IMR-90 (cell line): ENCODE results near the gene CHPT1. TPM values are rescaled to one million over a fixed set of nuclear protein-coding genes. Genes with fewer than 3 reads are reported as not detected.

Experiments
- ATAC-seq: fragments of 200-7000 bp; cut with Tn5 transposase; 2 replicates; pipeline ENCODE4 v1.9.1; 2020; ENCODE audit warnings: low read depth, mild to moderate bottlenecking, moderate library complexity
- BruUV-seq: library from RNA; stranded (reverse); fragments of 400-500 nt; replicated peaks from 2 replicates; lab custom pipeline; 2021; lab: Mats Ljungman, UMichigan
- CTCF ChIA-PET: fragments of 300-600 bp; formaldehyde crosslinking; extraction: SDS; loops from one replicate; lab custom pipeline; 2021; ENCODE audit warnings: antibody characterized with exemption; lab: Yijun Ruan, JAX
- POLR2A ChIA-PET: fragments of 300-600 bp; sonication (Branson Sonifier 250); formaldehyde crosslinking; loops from one replicate; lab custom pipeline; 2022; ENCODE audit warnings: antibody characterized with exemption; ENCODE audit not compliant: unreplicated experiment; lab: Charles Lee
- DNase-seq: peaks from one replicate; pipeline ENCODE4 v3.0.0; 2013
- H2AFZ ChIP-seq: replicated peaks from 2 replicates; pipeline ENCODE3; 2013; ENCODE audit warnings: low read length, mild to moderate bottlenecking; ENCODE audit not compliant: poor library complexity
- H2AK5ac ChIP-seq: 2 replicates; pipeline ENCODE4 v1.6.1; 2013; ENCODE audit warnings: low read depth, low read length, inconsistent platforms
- H2AK9ac ChIP-seq: replicated peaks from 2 replicates; pipeline ENCODE3; 2013; ENCODE audit warnings: mild to moderate bottlenecking, low read depth, low read length, moderate library complexity; ENCODE audit not compliant: poor library complexity
- H2BK120ac ChIP-seq: 2 replicates; pipeline ENCODE4 v1.6.1; 2013; ENCODE audit warnings: low read depth, low read length, inconsistent platforms
- H2BK15ac ChIP-seq: 3 replicates; pipeline ENCODE4 v1.6.1; 2013; ENCODE audit warnings: low read depth, low read length, inconsistent platforms
- H2BK20ac ChIP-seq: 2 replicates; pipeline ENCODE4 v1.6.1; 2013; ENCODE audit warnings: low read depth, mild to moderate bottlenecking, inconsistent platforms, low read length, moderate library complexity
- H2BK5ac ChIP-seq: 2 replicates; pipeline ENCODE4 v1.6.1; 2013; ENCODE audit warnings: mild to moderate bottlenecking, low read depth, low read length, inconsistent platforms; ENCODE audit not compliant: poor library complexity, severe bottlenecking
- H3K14ac ChIP-seq: replicated peaks from 2 replicates; pipeline ENCODE4 v1.6.1; 2013; ENCODE audit warnings: low read depth, low read length, inconsistent platforms
- H3K18ac ChIP-seq: 2 replicates; pipeline ENCODE4 v1.6.1; 2013; ENCODE audit warnings: low read depth, low read length, control low read depth
- H3K23ac ChIP-seq: 2 replicates; pipeline ENCODE4 v1.6.1; 2013; ENCODE audit warnings: low read depth, low read length, inconsistent platforms
- H3K27ac ChIP-seq: 2 replicates; pipeline ENCODE4 v1.5.1; 2013; ENCODE audit warnings: mild to moderate bottlenecking, control low read depth, low read length; ENCODE audit not compliant: insufficient read depth
- H3K27me3 ChIP-seq: 2 replicates; pipeline ENCODE4 v1.6.1; 2013; ENCODE audit warnings: low read length; ENCODE audit not compliant: control insufficient read depth, insufficient read depth
- H3K36me3 ChIP-seq: 2 replicates; pipeline ENCODE4 v1.6.1; 2013; ENCODE audit warnings: low read length, mixed read lengths; ENCODE audit not compliant: control insufficient read depth, insufficient read depth
- H3K4ac ChIP-seq: 2 replicates; pipeline ENCODE4 v1.6.1; 2013; ENCODE audit warnings: low read depth, low read length, inconsistent platforms
- H3K4me1 ChIP-seq: 2 replicates; pipeline ENCODE4 v1.6.1; 2013; ENCODE audit warnings: low read length, mixed read lengths; ENCODE audit not compliant: control insufficient read depth, insufficient read depth
- H3K4me2 ChIP-seq: 2 replicates; pipeline ENCODE4 v1.6.1; 2013; ENCODE audit warnings: low read depth, mild to moderate bottlenecking, control low read depth, low read length, moderate library complexity
- H3K4me3 ChIP-seq: 2 replicates; pipeline ENCODE4 v1.5.1; 2013; ENCODE audit warnings: low read depth, mild to moderate bottlenecking, control low read depth, low read length, moderate library complexity; ENCODE audit not compliant: insufficient read depth
- H3K56ac ChIP-seq: 2 replicates; pipeline ENCODE4 v1.6.1; 2013; ENCODE audit warnings: low read length, inconsistent platforms; ENCODE audit not compliant: insufficient read depth; ENCODE audit errors: extremely low read depth
- H3K79me1 ChIP-seq, 2 experiments: 2 replicates each; pipeline ENCODE4 v1.6.1; 2013; ENCODE audit warnings: low read length in 2 of 2, inconsistent platforms in 1 of 2, low read depth in 1 of 2
- H3K9ac ChIP-seq: 2 replicates; pipeline ENCODE4 v1.6.1; 2013; ENCODE audit warnings: low read depth, low read length, control low read depth
- H3K9me1 ChIP-seq: 2 replicates; pipeline ENCODE4 v1.6.1; 2013; ENCODE audit warnings: low read length, inconsistent platforms; ENCODE audit not compliant: insufficient read depth
- H3K9me3 ChIP-seq: 2 replicates; pipeline ENCODE4 v1.6.1; 2013; ENCODE audit warnings: low read length; ENCODE audit not compliant: control insufficient read depth, insufficient read depth
- H4K20me1 ChIP-seq: 2 replicates; pipeline ENCODE4 v1.6.1; 2013; ENCODE audit warnings: low read length, inconsistent platforms; ENCODE audit not compliant: insufficient read depth
- H4K5ac ChIP-seq: 2 replicates; pipeline ENCODE4 v1.6.1; 2013; ENCODE audit warnings: mild to moderate bottlenecking, low read depth, low read length, control low read depth
- H4K8ac ChIP-seq, 2 experiments: 2 replicates each; pipeline ENCODE4 v1.6.1; 2013; ENCODE audit warnings: low read depth in 2 of 2, low read length in 2 of 2, control low read depth in 1 of 2, inconsistent platforms in 1 of 2
- H4K91ac ChIP-seq: 2 replicates; pipeline ENCODE4 v1.6.1; 2013; ENCODE audit warnings: low read depth, low read length, inconsistent platforms; ENCODE audit not compliant: insufficient read depth
- BHLHE40 ChIP-seq: fragments of 150-350 bp; IDR thresholded peaks from 2 replicates; pipeline ENCODE4 v1.6.1; 2016; ENCODE audit warnings: mild to moderate bottlenecking, low read depth, low read length
- CEBPB ChIP-seq: IDR thresholded peaks from 2 replicates; pipeline ENCODE4 v1.6.1; 2012; ENCODE audit warnings: low read depth, low read length, improper control_type of control experiment
- FOS ChIP-seq: fragments of 150-350 bp; IDR thresholded peaks from 2 replicates; pipeline ENCODE4 v1.6.1; 2016; ENCODE audit warnings: low read depth, low read length
- MAFK ChIP-seq: IDR thresholded peaks from 2 replicates; pipeline ENCODE4 v1.6.1; 2012; ENCODE audit warnings: low read depth, low read length, improper control_type of control experiment
- MAZ ChIP-seq: IDR thresholded peaks from 2 replicates; pipeline ENCODE4 v1.6.1; 2012; ENCODE audit warnings: low read depth, mild to moderate bottlenecking, low read length, improper control_type of control experiment, moderate library complexity, borderline replicate concordance
- MXI1 ChIP-seq: IDR thresholded peaks from 2 replicates; pipeline ENCODE4 v1.6.1; 2012; ENCODE audit warnings: low read depth, mild to moderate bottlenecking, low read length, moderate library complexity, borderline replicate concordance
- NFE2L2 ChIP-seq: fragments of 150-350 bp; IDR thresholded peaks from 2 replicates; pipeline ENCODE4 v1.6.1; 2016; ENCODE audit warnings: low read depth, mild to moderate bottlenecking, low read length
- POLR2A ChIP-seq: IDR thresholded peaks from 2 replicates; pipeline ENCODE4 v1.6.1; 2012; ENCODE audit warnings: mild to moderate bottlenecking, low read depth, low read length
- RCOR1 ChIP-seq: IDR thresholded peaks from 2 replicates; pipeline ENCODE4 v1.6.1; 2012; ENCODE audit warnings: mild to moderate bottlenecking, low read length, improper control_type of control experiment; ENCODE audit not compliant: insufficient replicate concordance
- RFX5 ChIP-seq: IDR thresholded peaks from 2 replicates; pipeline ENCODE4 v1.8.0; 2012; ENCODE audit warnings: low read depth, mild to moderate bottlenecking, low read length, moderate library complexity
- SMC3 ChIP-seq: fragments of 150-350 bp; IDR thresholded peaks from 2 replicates; pipeline ENCODE4 v1.6.1; 2016; ENCODE audit warnings: low read depth, mild to moderate bottlenecking, antibody characterized with exemption, low read length, moderate library complexity
- whole genome bisulfite sequencing, 2 experiments: methylation state at CpG; one replicate each; pipeline versions ENCODE4 v1.1.5 to v1.1.7; 2013; ENCODE audit warnings: missing lambda C conversion rate in 2 of 2; ENCODE audit not compliant: insufficient read length in 1 of 2; ENCODE audit errors: extremely low coverage in 2 of 2; 5-methylcytosine and 5-hydroxymethylcytosine counted together
- dilution Hi-C: fragments of 300-500 bp; cut with HindIII; formaldehyde crosslinking; loops from one replicate; pipeline ENCODE4 v1.14.3; 2018; ENCODE audit warnings: low sequenced_read_pairs; ENCODE audit not compliant: unreplicated experiment
- in situ Hi-C: fragments of 300-500 bp; cut with MboI; formaldehyde crosslinking; loops from 3 replicates; pipeline ENCODE4 v1.14.3; 2019; ENCODE audit warnings: low sequenced_read_pairs, inconsistent platforms, mixed read lengths
- intact Hi-C: fragments of 100-400 bp; cut with micrococcal nuclease; formaldehyde crosslinking; loops from 2 replicates; pipeline ENCODE4 v1.10.0; 2022
- polyA plus RNA-seq, 3 experiments: library from polyadenylated mRNA; depleted of rRNA; stranded (reverse); fragments of >200 nt; gene quantifications; 2 replicates each; pipeline ENCODE4 v1.2.3, GENCODE V29; 2012; ENCODE audit warnings: low replicate concordance in 1 of 3
- total RNA-seq: library from RNA; depleted of rRNA; stranded (reverse); fragments of >200 nt; gene quantifications from 2 replicates; pipeline ENCODE4 v1.2.3, GENCODE V29; 2012
- TF ChIP-seq, protein P1 (sequence below): fragments of 150-350 bp; IDR thresholded peaks from 2 replicates; pipeline ENCODE4 v1.6.1; 2016; ENCODE audit warnings: low read depth, mild to moderate bottlenecking, low read length, moderate library complexity, borderline replicate concordance
- TF ChIP-seq, protein P2 (sequence below): conservative IDR thresholded peaks from 2 replicates; pipeline ENCODE4 v1.5.1; 2012; ENCODE audit warnings: mild to moderate bottlenecking, low read depth, low read length, improper control_type of control experiment

CHPT1 gene
- total and polyA plus RNA-seq, 2 of the 4 experiments (the other 2 are of a cell fraction): 8.1 to 11.7 TPM

DNA sequence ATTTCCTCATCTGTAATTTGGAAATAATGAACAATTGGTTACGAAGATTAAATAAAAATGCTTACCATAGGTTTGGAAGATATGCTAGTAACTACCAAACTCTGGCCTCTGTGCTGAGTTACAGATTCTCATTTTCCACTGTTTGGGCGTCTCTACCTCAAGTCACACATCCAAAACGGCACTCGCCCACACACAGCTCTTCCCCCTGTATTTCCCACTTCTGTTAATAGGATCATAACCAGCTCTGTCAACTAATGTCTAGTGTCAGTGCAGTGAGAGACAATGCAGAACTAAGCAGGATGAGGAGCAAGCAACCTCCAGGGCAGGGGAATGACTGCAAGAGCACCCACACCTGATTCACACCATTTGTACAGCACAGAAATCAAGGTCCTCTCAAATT is 52.7 kb downstream of the CHPT1 start:
- Histone ChIP-seq H3K27ac (no peak overlapping the region), H3K56ac (no peak overlapping the region), H3K18ac (no peak overlapping the region), H2AK9ac (no peak overlapping the region), H2AFZ (no peak overlapping the region), H4K20me1 (no peaks in the 10 kb centered on the region), H3K9me3 (no peaks in the 10 kb centered on the region), H3K4me2 (no peak overlapping the region), H2BK20ac (no peak overlapping the region), H4K91ac (no peak overlapping the region), H3K4ac (no peak overlapping the region), H3K14ac (no peak overlapping the region), H3K79me1 (no peaks in the 10 kb centered on the region), H4K5ac (no peak overlapping the region), H3K4me1 (no peaks in the 10 kb centered on the region), H3K23ac (no peak overlapping the region), H3K27me3 (no peaks in the 10 kb centered on the region), H3K9ac (no peak overlapping the region), H2BK120ac (no peak overlapping the region), H2BK15ac (no peak overlapping the region), H2AK5ac (no peak overlapping the region), H2BK5ac (no peak overlapping the region), H3K9me1 (no peaks in the 10 kb centered on the region; the same call in 1 of the 2 replicates), H4K8ac (no peak overlapping the region), H3K36me3 (peaks cover 21% of the 10 kb centered on the region), H3K4me3 (no peak overlapping the region)
- ChIA-PET CTCF (no interaction called here), POLR2A (no interaction called here)
- no peak for TF ChIP-seq NFE2L2
- TF ChIP-seq SMC3: no peak
- TF ChIP-seq, protein P1, sequence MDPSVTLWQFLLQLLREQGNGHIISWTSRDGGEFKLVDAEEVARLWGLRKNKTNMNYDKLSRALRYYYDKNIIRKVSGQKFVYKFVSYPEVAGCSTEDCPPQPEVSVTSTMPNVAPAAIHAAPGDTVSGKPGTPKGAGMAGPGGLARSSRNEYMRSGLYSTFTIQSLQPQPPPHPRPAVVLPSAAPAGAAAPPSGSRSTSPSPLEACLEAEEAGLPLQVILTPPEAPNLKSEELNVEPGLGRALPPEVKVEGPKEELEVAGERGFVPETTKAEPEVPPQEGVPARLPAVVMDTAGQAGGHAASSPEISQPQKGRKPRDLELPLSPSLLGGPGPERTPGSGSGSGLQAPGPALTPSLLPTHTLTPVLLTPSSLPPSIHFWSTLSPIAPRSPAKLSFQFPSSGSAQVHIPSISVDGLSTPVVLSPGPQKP: no peak
- no peak for TF ChIP-seq POLR2A
- TF ChIP-seq FOS: no peak
- TF ChIP-seq, protein P2, sequence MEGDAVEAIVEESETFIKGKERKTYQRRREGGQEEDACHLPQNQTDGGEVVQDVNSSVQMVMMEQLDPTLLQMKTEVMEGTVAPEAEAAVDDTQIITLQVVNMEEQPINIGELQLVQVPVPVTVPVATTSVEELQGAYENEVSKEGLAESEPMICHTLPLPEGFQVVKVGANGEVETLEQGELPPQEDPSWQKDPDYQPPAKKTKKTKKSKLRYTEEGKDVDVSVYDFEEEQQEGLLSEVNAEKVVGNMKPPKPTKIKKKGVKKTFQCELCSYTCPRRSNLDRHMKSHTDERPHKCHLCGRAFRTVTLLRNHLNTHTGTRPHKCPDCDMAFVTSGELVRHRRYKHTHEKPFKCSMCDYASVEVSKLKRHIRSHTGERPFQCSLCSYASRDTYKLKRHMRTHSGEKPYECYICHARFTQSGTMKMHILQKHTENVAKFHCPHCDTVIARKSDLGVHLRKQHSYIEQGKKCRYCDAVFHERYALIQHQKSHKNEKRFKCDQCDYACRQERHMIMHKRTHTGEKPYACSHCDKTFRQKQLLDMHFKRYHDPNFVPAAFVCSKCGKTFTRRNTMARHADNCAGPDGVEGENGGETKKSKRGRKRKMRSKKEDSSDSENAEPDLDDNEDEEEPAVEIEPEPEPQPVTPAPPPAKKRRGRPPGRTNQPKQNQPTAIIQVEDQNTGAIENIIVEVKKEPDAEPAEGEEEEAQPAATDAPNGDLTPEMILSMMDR: no peak
- no peak for TF ChIP-seq MAZ
- TF ChIP-seq MXI1: no peak
- TF ChIP-seq RCOR1: no peak
- no peak for TF ChIP-seq CEBPB
- no peak for TF ChIP-seq RFX5
- TF ChIP-seq BHLHE40: no peak
- TF ChIP-seq MAFK: no peak
- in situ Hi-C loops (no loop called here), intact Hi-C loops (no loop called here), dilution Hi-C loops (no loop called here)
- ATAC-seq (no peak), DNase-seq (no peak)
- no TSS peak for BruUV-seq
- no CpG with 5 or more reads among the region's 4 CpGs for WGBS, 2 experiments
